Activated CD4-positive, alpha-beta T cell treated with anti-CD3 and anti-CD28 coated beads for 36 hours (primary cell): ENCODE data around the gene PTTG2. TPM values are rescaled to one million over a fixed set of nuclear protein-coding genes. Genes with fewer than 3 reads are reported as not detected.

ENCODE experiments used
- ATAC-seq: fragments of 200-7000 bp; cut with Tn5 transposase; one replicate; pipeline ENCODE4 v1.10.0; 2021; ENCODE audit warnings: mild to moderate bottlenecking, moderate library complexity
- CTCF ChIA-PET: fragments of 350-600 bp; sonication (Branson Sonifier 250); formaldehyde crosslinking; loops from one replicate; lab custom pipeline; 2021; ENCODE audit warnings: antibody characterized with exemption; lab: Charles Lee
- POLR2A ChIA-PET: fragments of 350-600 bp; sonication (Branson Sonifier 250); formaldehyde crosslinking; loops from one replicate; lab custom pipeline; 2021; ENCODE audit warnings: antibody characterized with exemption, inconsistent platforms; lab: Charles Lee
- DNase-seq: peaks from one replicate; pipeline ENCODE4 v3.0.0-alpha.2; 2020
- H3K27ac Mint-ChIP-seq: one replicate; pipeline ENCODE4 v1.8.0; 2021; ENCODE audit warnings: mixed read lengths
- H3K27me3 Mint-ChIP-seq: one replicate; pipeline ENCODE4 v1.8.0; 2021; ENCODE audit warnings: mixed read lengths
- H3K36me3 Mint-ChIP-seq: one replicate; pipeline ENCODE4 v1.8.0; 2021; ENCODE audit warnings: low read depth, mixed read lengths
- H3K4me1 Mint-ChIP-seq: one replicate; pipeline ENCODE4 v1.8.0; 2021; ENCODE audit warnings: mixed read lengths
- H3K4me3 Mint-ChIP-seq: one replicate; pipeline ENCODE4 v1.8.0; 2021; ENCODE audit warnings: mild to moderate bottlenecking, moderate library complexity, mixed read lengths
- H3K9me3 Mint-ChIP-seq: one replicate; pipeline ENCODE4 v1.8.0; 2021; ENCODE audit warnings: low read depth, mixed read lengths
- intact Hi-C, 2 experiments: fragments of 100-400 bp; cut with DNase I in 1 of 2; cut with micrococcal nuclease in 1 of 2; formaldehyde crosslinking; loops; one replicate each; pipeline versions ENCODE4 v1.14.2 to v1.15.1; 2022 to 2024; cut with DNase I, micrococcal nuclease
- total RNA-seq, 2 experiments: library from RNA; stranded (reverse); gene quantifications; one replicate each; pipeline ENCODE4 v1.2.3, GENCODE V29; 2021

PTTG2 gene
- total RNA-seq, 2 experiments from 2014 or later: not detected

GRCh38 chr4:37989398-37990260, 29.4 kb downstream of the PTTG2 start:
- Mint-ChIP-seq H3K4me1 (peaks cover 10% of the 10 kb centered on the region), H3K4me3 (no peak overlapping the region), H3K9me3 (no peaks in the 10 kb centered on the region), H3K27ac (no peak overlapping the region), H3K27me3 (no peaks in the 10 kb centered on the region), H3K36me3 (peaks cover 6% of the 10 kb centered on the region)
- DNase-seq (no peak), ATAC-seq (no peak)
- intact Hi-C loops: no loop called here
- ChIA-PET POLR2A (interaction anchor here (0.6 kb wide), 1 partner anchor 98 kb away, joined by 3 read pairs; no protein-coding TSS in a partner anchor), CTCF (no interaction called here)

GRCh38 chr4:37990731-37991245, 30.6 kb downstream of the PTTG2 start:
- Mint-ChIP-seq H3K4me1 (peaks cover 18% of the 10 kb centered on the region), H3K36me3 (peaks cover 6% of the 10 kb centered on the region), H3K9me3 (no peaks in the 10 kb centered on the region), H3K27ac (no peak overlapping the region), H3K4me3 (no peak overlapping the region), H3K27me3 (no peaks in the 10 kb centered on the region)
- ATAC-seq (no peak), DNase-seq (no peak)
- ChIA-PET POLR2A (no interaction called here), CTCF (no interaction called here)
- intact Hi-C loops: no loop called here

GRCh38 chr4:37991623-37992410, 31.6 kb downstream of the PTTG2 start:
- no peak overlapping the region for H3K4me3 Mint-ChIP-seq
- no peak overlapping the region for H3K27ac Mint-ChIP-seq
- ChIA-PET POLR2A (interaction anchor here (0.7 kb wide), 1 partner anchor 468 kb away, joined by 4 read pairs; no protein-coding TSS in a partner anchor), CTCF (no interaction called here)
- intact Hi-C loops: no loop called here
- H3K4me1 Mint-ChIP-seq: peaks cover 16% of the 10 kb centered on the region
- ATAC-seq (no peak), DNase-seq (no peak)
- H3K9me3 Mint-ChIP-seq: no peaks in the 10 kb centered on the region
- H3K36me3 Mint-ChIP-seq: peaks cover 6% of the 10 kb centered on the region
- H3K27me3 Mint-ChIP-seq: no peaks in the 10 kb centered on the region

- no peak for ATAC-seq
- H3K4me1 Mint-ChIP-seq: peaks cover 21% of the 10 kb centered on the region
- POLR2A ChIA-PET: no interaction called here
- no peak for DNase-seq
- peaks cover 6% of the 10 kb centered on the region for H3K36me3 Mint-ChIP-seq
- no peaks in the 10 kb centered on the region for H3K9me3 Mint-ChIP-seq
- intact Hi-C loops: no loop called here
- H3K4me3 Mint-ChIP-seq: no peak overlapping the region
- H3K27me3 Mint-ChIP-seq: no peaks in the 10 kb centered on the region
- CTCF ChIA-PET: interaction anchor here (0.6 kb wide), 1 partner anchor 122 kb away, joined by 4 read pairs; no protein-coding TSS in a partner anchor
- no peak overlapping the region for H3K27ac Mint-ChIP-seq
These were observed 33.6 kb downstream of the PTTG2 start for GRCh38 chr4:37993806-37994205.

GRCh38 chr4:37994569-37994968, 34.4 kb downstream of the PTTG2 start:
- ATAC-seq (no peak), DNase-seq (no peak)
- Mint-ChIP-seq H3K36me3 (peaks cover 6% of the 10 kb centered on the region), H3K9me3 (no peaks in the 10 kb centered on the region), H3K27ac (no peak overlapping the region), H3K27me3 (no peaks in the 10 kb centered on the region), H3K4me3 (no peak overlapping the region), H3K4me1 (peaks cover 27% of the 10 kb centered on the region)
- POLR2A ChIA-PET: no interaction called here
- intact Hi-C loops: no loop called here
- CTCF ChIA-PET: interaction anchor here (0.6 to 0.7 kb wide), 2 partner anchors 41 to 121 kb away, joined by 4 read pairs; no protein-coding TSS in a partner anchor

DNA sequence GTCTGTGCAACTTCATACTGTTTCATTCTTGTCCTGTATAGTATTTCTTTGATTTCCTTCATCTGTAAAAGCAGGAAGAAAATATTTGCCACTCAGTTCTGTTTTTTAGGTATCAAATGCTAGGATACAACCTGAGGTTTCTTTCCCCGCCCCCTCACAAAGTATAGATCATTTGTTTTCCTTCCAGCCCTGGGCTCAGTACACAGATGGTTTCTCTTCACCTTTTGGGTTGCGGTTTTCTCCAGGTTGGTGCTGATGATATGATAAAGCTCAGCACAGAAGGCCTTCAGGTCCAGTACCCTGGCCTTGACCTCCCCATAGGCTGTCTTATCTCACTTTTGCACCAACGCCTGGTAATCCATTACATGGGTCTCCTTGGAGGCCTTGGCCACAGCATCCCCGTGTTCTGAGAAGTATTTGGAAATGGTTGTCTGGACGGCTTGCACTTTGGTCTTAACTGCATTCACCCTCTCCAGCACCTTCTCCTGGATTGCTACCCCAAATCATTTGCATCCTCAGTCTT, 35.2 kb downstream of the PTTG2 start:
- H3K9me3 Mint-ChIP-seq: no peaks in the 10 kb centered on the region
- POLR2A ChIA-PET: no interaction called here
- H3K27me3 Mint-ChIP-seq: no peaks in the 10 kb centered on the region
- no peak overlapping the region for H3K27ac Mint-ChIP-seq
- DNase-seq (no peak), ATAC-seq (no peak)
- peaks cover 30% of the 10 kb centered on the region for H3K4me1 Mint-ChIP-seq
- CTCF ChIA-PET: no interaction called here
- intact Hi-C loops: no loop called here
- H3K36me3 Mint-ChIP-seq: peaks cover 6% of the 10 kb centered on the region
- no peak overlapping the region for H3K4me3 Mint-ChIP-seq

DNA sequence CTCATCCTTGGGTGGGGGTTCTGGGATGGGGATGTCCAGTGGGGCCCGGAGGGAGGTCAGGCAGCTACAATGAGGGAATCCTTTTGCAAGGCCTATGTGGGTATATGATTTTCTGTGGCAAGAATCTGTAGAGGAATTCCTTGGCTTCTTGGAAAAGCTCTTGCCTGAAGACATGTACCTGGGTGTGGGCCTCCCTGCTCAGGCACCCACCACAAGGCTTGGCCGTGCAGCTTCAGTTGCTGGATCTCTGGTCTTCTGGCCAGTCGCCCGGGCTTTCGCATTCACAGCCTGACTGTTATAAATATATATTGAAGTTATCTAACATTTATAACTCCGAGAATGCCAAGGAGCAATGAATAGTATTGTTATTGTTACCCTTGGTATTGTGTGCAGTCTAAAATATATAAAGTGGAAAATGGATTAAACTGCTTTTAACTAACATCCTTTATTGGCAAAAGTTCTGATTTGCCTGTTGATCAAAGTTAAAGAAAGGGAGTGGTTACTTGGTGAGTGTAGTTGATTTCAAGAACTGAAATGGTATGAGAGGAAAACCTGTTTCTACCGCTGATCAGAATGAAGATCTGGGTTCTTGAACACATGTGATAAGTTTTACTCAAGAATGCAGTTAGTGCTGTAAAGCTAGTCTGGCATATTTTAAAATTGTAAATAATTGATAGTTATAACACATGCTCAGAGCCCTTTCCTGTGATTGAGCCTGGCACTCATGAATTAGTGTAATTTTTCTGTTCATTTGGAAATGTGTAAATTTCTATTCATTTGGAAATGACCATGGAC, 36.0 kb downstream of the PTTG2 start:
- H3K27ac Mint-ChIP-seq: no peak overlapping the region
- H3K4me1 Mint-ChIP-seq: peaks cover 30% of the 10 kb centered on the region
- CTCF ChIA-PET: no interaction called here
- DNase-seq (no peak), ATAC-seq (no peak)
- no peaks in the 10 kb centered on the region for H3K9me3 Mint-ChIP-seq
- H3K36me3 Mint-ChIP-seq: peaks cover 6% of the 10 kb centered on the region
- POLR2A ChIA-PET: no interaction called here
- intact Hi-C loops: no loop called here
- no peak overlapping the region for H3K4me3 Mint-ChIP-seq
- no peaks in the 10 kb centered on the region for H3K27me3 Mint-ChIP-seq

DNA sequence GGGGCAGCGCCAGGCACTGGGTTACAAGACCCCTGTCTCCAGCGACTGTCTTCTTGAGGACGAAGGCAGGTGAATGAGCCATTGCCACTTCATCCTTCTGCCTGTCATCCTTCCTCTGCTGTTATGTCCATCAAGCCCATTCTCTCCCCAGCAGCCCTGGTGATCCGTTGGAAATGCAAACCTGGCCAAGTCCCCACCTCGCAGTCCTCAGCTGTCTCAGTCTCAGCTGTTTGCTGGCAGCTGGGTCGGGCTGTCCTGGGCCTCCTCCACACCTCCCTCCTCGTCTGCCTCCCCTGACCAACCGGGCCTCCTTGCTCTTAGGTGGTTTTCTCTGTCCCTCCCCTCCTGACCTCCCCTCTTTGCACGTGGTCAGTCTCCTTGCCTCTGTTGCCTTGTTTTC, 38.0 kb downstream of the PTTG2 start:
- no peak overlapping the region for H3K4me3 Mint-ChIP-seq
- intact Hi-C loops: no loop called here
- POLR2A ChIA-PET: no interaction called here
- no peak for DNase-seq
- H3K36me3 Mint-ChIP-seq: peaks cover 2% of the 10 kb centered on the region
- H3K9me3 Mint-ChIP-seq: no peaks in the 10 kb centered on the region
- H3K4me1 Mint-ChIP-seq: peaks cover 40% of the 10 kb centered on the region
- H3K27ac Mint-ChIP-seq: no peak overlapping the region
- H3K27me3 Mint-ChIP-seq: no peaks in the 10 kb centered on the region
- CTCF ChIA-PET: no interaction called here
- ATAC-seq: no peak

DNA sequence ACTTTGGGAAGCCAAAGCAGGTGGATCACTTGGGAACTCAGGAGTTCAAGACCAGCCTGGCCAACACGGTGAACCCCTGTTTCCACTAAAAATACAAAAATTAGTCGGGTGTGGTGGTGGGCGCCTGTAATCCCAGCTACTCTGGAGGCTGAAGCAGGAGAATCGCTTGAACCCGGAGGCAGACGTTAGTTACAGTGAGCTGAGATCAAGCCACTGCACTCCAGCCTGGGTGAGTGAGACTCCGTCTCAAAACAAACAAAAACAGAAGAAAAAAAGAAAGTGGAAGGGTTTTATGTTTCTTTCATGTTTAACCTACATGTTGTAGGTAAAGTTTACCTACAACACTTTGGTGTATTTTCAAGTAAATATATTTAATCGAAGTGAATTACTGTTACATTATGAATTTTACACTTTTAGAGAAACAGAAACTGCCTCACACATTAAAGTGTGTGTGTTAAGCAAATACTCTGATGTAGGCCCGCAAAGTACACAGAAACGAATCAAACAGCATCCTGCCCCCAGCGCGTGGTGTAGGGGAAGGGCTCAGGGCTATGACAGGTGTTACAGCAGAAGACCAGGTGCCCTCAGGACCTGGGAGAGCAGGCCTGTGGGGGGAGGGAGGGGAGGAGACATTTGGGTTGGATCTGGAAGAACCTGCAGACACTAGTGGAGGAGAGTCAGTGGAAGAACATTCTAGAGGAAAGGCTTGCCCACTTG, 39.0 kb downstream of the PTTG2 start:
- H3K9me3 Mint-ChIP-seq: no peaks in the 10 kb centered on the region
- peak; percentile 21 for DNase-seq
- ATAC-seq: peak; percentile 53
- no peaks in the 10 kb centered on the region for H3K27me3 Mint-ChIP-seq
- ChIA-PET POLR2A (no interaction called here), CTCF (interaction anchor here (0.7 kb wide), 1 partner anchor 210 kb away, joined by 3 read pairs; no protein-coding TSS in a partner anchor)
- H3K4me3 Mint-ChIP-seq: no peak overlapping the region
- H3K4me1 Mint-ChIP-seq: peaks cover 42% of the 10 kb centered on the region
- H3K27ac Mint-ChIP-seq: no peak overlapping the region
- H3K36me3 Mint-ChIP-seq: no peaks in the 10 kb centered on the region
- intact Hi-C loops: no loop called here

DNA sequence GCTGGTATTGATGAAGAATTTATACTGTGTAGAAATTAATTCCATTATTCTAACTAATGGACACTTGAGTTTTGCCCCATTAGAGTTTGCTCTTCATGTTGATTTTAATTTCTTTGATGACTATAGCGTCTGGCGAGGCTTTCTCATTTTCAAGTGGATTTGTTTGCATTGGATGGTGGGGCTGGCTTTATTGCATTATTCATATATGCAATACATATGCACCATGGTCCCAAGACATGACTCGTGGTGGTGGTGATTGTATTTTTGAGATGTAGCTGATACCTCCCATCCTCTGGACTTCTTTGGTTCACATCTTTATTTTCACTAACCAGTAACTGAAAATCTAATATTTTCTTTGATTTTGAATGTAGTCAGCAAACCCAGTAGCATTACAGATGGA, 39.8 kb downstream of the PTTG2 start:
- intact Hi-C loops: no loop called here
- no peak for ATAC-seq
- Mint-ChIP-seq H3K27me3 (no peaks in the 10 kb centered on the region), H3K4me1 (peaks cover 40% of the 10 kb centered on the region), H3K36me3 (no peaks in the 10 kb centered on the region), H3K4me3 (no peak overlapping the region), H3K9me3 (no peaks in the 10 kb centered on the region), H3K27ac (no peak overlapping the region)
- no peak for DNase-seq
- POLR2A ChIA-PET: no interaction called here
- CTCF ChIA-PET: no interaction called here
